ENCODE results near the gene TMEM151B.

DNA sequence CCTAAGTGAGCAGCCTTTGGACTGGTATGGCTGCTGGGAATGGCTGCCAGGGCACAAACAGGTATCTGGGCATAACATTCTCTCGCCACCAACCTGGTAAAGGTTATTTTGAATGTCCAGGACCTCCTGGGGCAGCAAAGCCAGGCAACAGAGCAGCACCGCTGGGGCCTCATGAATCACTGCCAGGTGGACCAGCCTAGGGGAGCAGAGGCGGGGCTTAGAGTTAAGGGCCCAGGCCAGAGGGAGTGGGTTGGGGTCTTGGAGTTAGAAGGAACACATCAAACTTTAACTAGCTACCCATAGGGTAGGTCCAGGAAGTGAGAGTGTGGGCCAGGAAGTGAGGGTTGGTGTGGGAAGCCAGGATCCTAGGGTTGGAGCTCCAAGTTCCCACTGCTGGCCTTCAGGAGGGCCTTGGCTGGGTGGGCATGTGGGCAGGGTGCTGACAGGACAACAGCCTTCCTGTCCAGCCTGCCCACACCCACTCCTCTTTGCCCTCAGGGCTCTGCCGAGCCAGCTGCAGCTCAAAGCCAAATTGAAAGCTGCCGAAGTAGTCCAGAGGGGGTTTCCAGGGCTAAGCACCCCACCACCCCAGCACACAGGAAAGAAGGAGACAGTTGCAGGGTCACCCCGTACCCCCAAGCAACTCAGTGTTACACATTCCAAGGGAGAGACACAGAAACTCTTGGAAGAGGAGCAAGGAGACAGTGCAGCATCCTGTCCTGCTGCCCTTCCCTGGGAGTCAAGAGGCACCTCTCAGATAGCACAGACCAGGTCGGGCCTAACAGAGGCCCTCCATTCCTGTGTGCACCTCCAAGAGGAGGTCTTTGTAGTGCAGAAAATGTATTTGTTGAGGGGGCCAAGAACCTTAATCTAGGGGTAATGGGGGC, 7.5 kb upstream of the TMEM151B start:
- no peak for TF ChIP-seq POLR2A (IDR thresholded peaks at IDR 0.05)
- TF ChIP-seq, protein P1, sequence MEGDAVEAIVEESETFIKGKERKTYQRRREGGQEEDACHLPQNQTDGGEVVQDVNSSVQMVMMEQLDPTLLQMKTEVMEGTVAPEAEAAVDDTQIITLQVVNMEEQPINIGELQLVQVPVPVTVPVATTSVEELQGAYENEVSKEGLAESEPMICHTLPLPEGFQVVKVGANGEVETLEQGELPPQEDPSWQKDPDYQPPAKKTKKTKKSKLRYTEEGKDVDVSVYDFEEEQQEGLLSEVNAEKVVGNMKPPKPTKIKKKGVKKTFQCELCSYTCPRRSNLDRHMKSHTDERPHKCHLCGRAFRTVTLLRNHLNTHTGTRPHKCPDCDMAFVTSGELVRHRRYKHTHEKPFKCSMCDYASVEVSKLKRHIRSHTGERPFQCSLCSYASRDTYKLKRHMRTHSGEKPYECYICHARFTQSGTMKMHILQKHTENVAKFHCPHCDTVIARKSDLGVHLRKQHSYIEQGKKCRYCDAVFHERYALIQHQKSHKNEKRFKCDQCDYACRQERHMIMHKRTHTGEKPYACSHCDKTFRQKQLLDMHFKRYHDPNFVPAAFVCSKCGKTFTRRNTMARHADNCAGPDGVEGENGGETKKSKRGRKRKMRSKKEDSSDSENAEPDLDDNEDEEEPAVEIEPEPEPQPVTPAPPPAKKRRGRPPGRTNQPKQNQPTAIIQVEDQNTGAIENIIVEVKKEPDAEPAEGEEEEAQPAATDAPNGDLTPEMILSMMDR (IDR thresholded peaks at IDR 0.05 in 4 of 5, conservative IDR thresholded peaks at IDR 0.05 in 1 of 5): no peak
